ENCODE results near the gene PLEKHA5. TPM values are rescaled to one million over a fixed set of nuclear protein-coding genes. Genes with fewer than 3 reads are reported as not detected.

Gene PLEKHA5
- total RNA-seq, 1 donor from 2014 or later = 30.2 TPM

GRCh38 chr12:19095756-19096480 lies 33.6 kb upstream of the PLEKHA5 start:
- Mint-ChIP-seq H3K9me3 (ENCODE audit: unreplicated experiment) (no peaks in the 10 kb centered on the region), H3K4me1 (ENCODE audit: unreplicated experiment) (no peaks in the 10 kb centered on the region), H3K4me3 (ENCODE audit: unreplicated experiment) (no peak overlapping the region), H3K27ac (ENCODE audit: unreplicated experiment) (no peak overlapping the region), H3K36me3 (ENCODE audit: low read depth, unreplicated experiment) (no peaks in the 10 kb centered on the region), H3K27me3 (ENCODE audit: unreplicated experiment) (no peaks in the 10 kb centered on the region)
- no peak for DNase-seq (ENCODE audit: low spot score)
- no peak for TF ChIP-seq CTCF (IDR thresholded peaks at IDR 0.05; ENCODE audit: unreplicated experiment)

GRCh38 chr12:19105463-19105862 lies 24.1 kb upstream of the PLEKHA5 start:
- no peak for DNase-seq (ENCODE audit: low spot score)
- no peaks in the 10 kb centered on the region for H3K36me3 Mint-ChIP-seq (ENCODE audit: low read depth, unreplicated experiment)
- no peak for TF ChIP-seq CTCF (IDR thresholded peaks at IDR 0.05; ENCODE audit: unreplicated experiment)
- H3K27me3 Mint-ChIP-seq (ENCODE audit: unreplicated experiment) = no peaks in the 10 kb centered on the region
- H3K9me3 Mint-ChIP-seq (ENCODE audit: unreplicated experiment) = no peaks in the 10 kb centered on the region
- H3K4me1 Mint-ChIP-seq (ENCODE audit: unreplicated experiment) = no peaks in the 10 kb centered on the region
- no peak overlapping the region for H3K4me3 Mint-ChIP-seq (ENCODE audit: unreplicated experiment)
- H3K27ac Mint-ChIP-seq (ENCODE audit: unreplicated experiment) = no peak overlapping the region

- DNase-seq (ENCODE audit: low spot score) = no peak
- Mint-ChIP-seq H3K9me3 (ENCODE audit: unreplicated experiment) (no peaks in the 10 kb centered on the region), H3K4me3 (ENCODE audit: unreplicated experiment) (no peak overlapping the region), H3K36me3 (ENCODE audit: low read depth, unreplicated experiment) (no peaks in the 10 kb centered on the region), H3K27ac (ENCODE audit: unreplicated experiment) (no peak overlapping the region), H3K4me1 (ENCODE audit: unreplicated experiment) (no peaks in the 10 kb centered on the region), H3K27me3 (ENCODE audit: unreplicated experiment) (peaks cover 1% of the 10 kb centered on the region)
- TF ChIP-seq CTCF (IDR thresholded peaks at IDR 0.05; ENCODE audit: unreplicated experiment) = no peak
Observed at GRCh38 chr12:19107750-19108149, 21.8 kb upstream of the PLEKHA5 start.

DNA sequence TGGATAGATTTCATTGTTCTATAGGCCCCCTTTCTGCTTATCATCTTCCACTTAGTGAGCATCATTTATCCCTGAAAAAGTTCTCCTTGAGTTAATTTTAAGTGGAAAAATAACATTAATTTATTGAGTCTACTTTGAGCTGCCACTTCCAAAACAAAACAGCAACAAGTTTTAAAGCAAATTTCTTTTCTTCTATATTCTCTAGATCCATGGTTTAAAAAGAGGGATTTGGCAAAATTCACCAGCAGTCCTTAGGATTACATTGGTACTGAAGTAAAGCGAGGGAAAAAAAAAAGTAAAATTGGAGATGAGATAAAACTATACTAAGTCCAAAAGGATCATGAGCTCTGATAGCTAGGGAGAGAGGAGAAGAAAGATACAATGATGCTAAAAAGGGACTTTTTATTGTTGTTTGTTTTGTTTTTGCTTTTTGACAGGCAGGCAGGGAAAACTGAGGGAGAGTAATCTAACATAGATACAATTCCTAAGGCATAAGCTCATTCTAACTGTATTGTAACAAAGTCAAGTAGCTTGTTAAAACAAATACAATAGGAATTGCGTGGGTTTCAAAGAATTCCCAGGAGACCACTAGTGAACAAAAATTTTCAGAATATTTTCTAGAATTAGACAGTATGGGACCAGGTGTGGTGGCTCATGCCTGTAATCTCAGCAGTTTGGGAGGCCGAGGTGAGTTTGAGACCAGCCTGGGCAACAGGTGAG lies 19.2 kb upstream of the PLEKHA5 start:
- no peak for DNase-seq (ENCODE audit: low spot score)
- H3K9me3 Mint-ChIP-seq (ENCODE audit: unreplicated experiment) = no peaks in the 10 kb centered on the region
- H3K27ac Mint-ChIP-seq (ENCODE audit: unreplicated experiment) = no peak overlapping the region
- H3K4me1 Mint-ChIP-seq (ENCODE audit: unreplicated experiment) = no peaks in the 10 kb centered on the region
- no peak for TF ChIP-seq CTCF (IDR thresholded peaks at IDR 0.05; ENCODE audit: unreplicated experiment)
- peaks cover 1% of the 10 kb centered on the region for H3K27me3 Mint-ChIP-seq (ENCODE audit: unreplicated experiment)
- no peaks in the 10 kb centered on the region for H3K36me3 Mint-ChIP-seq (ENCODE audit: low read depth, unreplicated experiment)
- no peak overlapping the region for H3K4me3 Mint-ChIP-seq (ENCODE audit: unreplicated experiment)

DNA sequence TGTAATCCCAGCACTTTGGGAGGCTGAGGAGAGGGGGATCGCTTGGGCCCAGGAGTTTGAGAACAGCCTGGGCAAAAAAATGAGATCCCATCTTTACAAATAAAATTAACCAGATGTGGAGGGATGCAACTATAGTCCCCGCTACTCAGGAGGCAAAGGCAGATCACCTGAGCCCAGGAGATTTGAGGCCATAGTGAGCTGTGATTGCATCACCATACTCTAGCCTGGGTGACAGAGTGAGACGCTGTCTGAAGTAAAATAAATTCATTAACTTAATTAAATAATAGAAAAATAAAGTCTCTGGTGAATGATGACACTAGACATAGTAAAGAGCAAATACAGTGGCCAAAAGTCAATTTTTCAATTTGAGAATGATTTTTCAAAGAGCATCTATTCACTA lies 16.1 kb upstream of the PLEKHA5 start:
- DNase-seq (ENCODE audit: low spot score) = no peak
- TF ChIP-seq CTCF (IDR thresholded peaks at IDR 0.05; ENCODE audit: unreplicated experiment) = no peak
- no peak overlapping the region for H3K27ac Mint-ChIP-seq (ENCODE audit: unreplicated experiment)
- no peaks in the 10 kb centered on the region for H3K4me1 Mint-ChIP-seq (ENCODE audit: unreplicated experiment)
- no peaks in the 10 kb centered on the region for H3K36me3 Mint-ChIP-seq (ENCODE audit: low read depth, unreplicated experiment)
- no peak overlapping the region for H3K4me3 Mint-ChIP-seq (ENCODE audit: unreplicated experiment)
- peaks cover 1% of the 10 kb centered on the region for H3K27me3 Mint-ChIP-seq (ENCODE audit: unreplicated experiment)
- no peaks in the 10 kb centered on the region for H3K9me3 Mint-ChIP-seq (ENCODE audit: unreplicated experiment)

All from endothelial cell (in vitro differentiated cells).